HG03457 (cell line): ENCODE results near the gene CFAP300.

Source experiments
- ATAC-seq: cut with Tn5 transposase; IDR thresholded peaks from one replicate; pipeline ENCODE4 v1.9.1; 2021; ENCODE audit warnings: moderate number of reproducible peaks; ENCODE audit not compliant: unreplicated experiment

CFAP300 gene

GRCh38 chr11:102119997-102120396 lies 72.8 kb downstream of the CFAP300 start:
- ATAC-seq = no peak

DNA sequence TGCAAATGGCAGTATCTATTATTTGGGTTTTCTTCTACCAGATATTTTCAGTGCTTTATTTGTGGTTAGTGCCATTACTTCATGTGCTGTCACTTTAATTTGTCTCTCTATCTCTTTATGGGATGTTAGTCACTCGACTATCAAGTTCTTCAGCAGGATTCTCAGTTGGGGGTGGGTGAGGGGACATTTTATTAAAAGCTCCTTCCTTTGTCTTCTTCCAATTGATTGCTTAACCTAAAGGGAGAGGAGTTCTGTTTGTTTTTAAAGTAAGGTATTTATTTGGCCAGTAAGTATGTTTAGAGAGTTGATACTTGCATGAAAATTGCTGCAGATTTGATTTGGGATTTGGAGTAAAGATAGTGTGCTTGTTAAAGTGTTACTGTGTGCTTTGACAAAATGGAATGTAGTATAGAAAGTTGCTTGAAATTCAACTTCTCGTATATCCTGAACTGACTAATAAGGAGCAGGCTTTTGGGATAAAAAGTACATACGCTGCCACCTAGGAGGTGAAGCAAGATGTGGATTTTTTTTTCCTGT lies 73.3 kb downstream of the CFAP300 start:
- no peak for ATAC-seq

- ATAC-seq = no peak
These were observed 74.1 kb downstream of the CFAP300 start for GRCh38 chr11:102121329-102121728.
